Testis (tissue), 3 donors: ENCODE measurements around the gene FRAT2. TPM values are rescaled to one million over a fixed set of nuclear protein-coding genes. Genes with fewer than 3 reads are reported as not detected.

Experiments
- DNase-seq: peaks from one replicate; pipeline ENCODE4 v3.0.0-alpha.2; 2019
- H3K27ac ChIP-seq, 2 donors: fragments of 200-600 bp; sonication (generic); one replicate each; pipeline ENCODE4 v1.5.1; 2019
- H3K27me3 ChIP-seq: fragments of 200-600 bp; sonication (generic); one replicate; pipeline ENCODE4 v1.5.1; 2019
- H3K36me3 ChIP-seq: fragments of 200-600 bp; sonication (generic); one replicate; pipeline ENCODE4 v1.5.1; 2017; ENCODE audit warnings: low read depth; ENCODE audit errors: missing control alignments
- H3K4me1 ChIP-seq: fragments of 200-600 bp; sonication (generic); one replicate; pipeline ENCODE4 v1.5.1; 2019
- H3K4me3 ChIP-seq, 2 donors: fragments of 200-600 bp; sonication (generic); one replicate each; pipeline ENCODE4 v1.5.1; 2017 to 2019
- H3K9me3 ChIP-seq: fragments of 200-600 bp; sonication (generic); one replicate; pipeline ENCODE4 v1.5.1; 2017
- CTCF ChIP-seq, 3 experiments: fragments of 450-650 bp in 2 of 3; fragments of 200-600 bp in 1 of 3; sonication (generic) in 1 of 3; IDR thresholded peaks; one replicate each; pipeline ENCODE4 v1.5.1; 2016 to 2019; ENCODE audit warnings: antibody characterized with exemption in 3 of 3, mild to moderate bottlenecking in 2 of 3, moderate library complexity in 1 of 3
- POLR2A ChIP-seq: fragments of 450-650 bp; IDR thresholded peaks from one replicate; pipeline ENCODE4 v1.6.1; 2017; ENCODE audit warnings: antibody characterized with exemption, mild to moderate bottlenecking, moderate library complexity
- WGBS, 2 donors: methylation state at CpG; one replicate each; pipeline ENCODE4 v1.1.5; 2018; 5-methylcytosine and 5-hydroxymethylcytosine counted together
- intact Hi-C: fragments of 100-400 bp; cut with DNase I; formaldehyde crosslinking; loops from one replicate; pipeline ENCODE4 v1.15.1; 2023; ENCODE audit warnings: low total_unique reads
- polyA plus RNA-seq: library from polyadenylated mRNA; stranded (reverse); fragments of 350-450 nt; fragmentation: Illumina TruSeq; extraction: RNeasy Lipid Tissue Mini Kit (QIAGEN cat#74804); gene quantifications from one replicate; pipeline ENCODE4 v1.2.3, GENCODE V29; 2014; ENCODE audit warnings: low read depth, low replicate concordance; ENCODE audit not compliant: insufficient read depth
- total RNA-seq, 2 donors: library from RNA; depleted of rRNA; stranded (reverse); fragments of >200 nt; gene quantifications; one replicate each; pipeline ENCODE4 v1.2.3, GENCODE V29; 2016

Gene FRAT2
- total and polyA plus RNA-seq, 3 donors from 2014 or later: 18.8 to 37.0 (median 35.7) TPM

GRCh38 chr10:97319671-97320479 is 14.7 kb downstream of the FRAT2 start:
- Histone ChIP-seq H3K4me3 (peak overlapping the region; percentile 74 to 84), H3K9me3 (no peaks in the 10 kb centered on the region), H3K27ac (peak overlapping the region; percentile 52 to 97), H3K27me3 (no peaks in the 10 kb centered on the region), H3K4me1 (peaks cover 13% of the 10 kb centered on the region), H3K36me3 (no peaks in the 10 kb centered on the region)
- peak; percentile 67 for DNase-seq
- WGBS, 2 donors: 1% methylated on average over 31 to 45 of the region's 83 CpGs
- TF ChIP-seq CTCF (IDR thresholded peaks at IDR 0.05): no peak
- no peak for TF ChIP-seq POLR2A
- intact Hi-C loops: no loop called here

- Histone ChIP-seq H3K4me1 (peaks cover 13% of the 10 kb centered on the region), H3K36me3 (no peaks in the 10 kb centered on the region), H3K4me3 (peak within 1 kb of the TSS; percentile 74 to 84), H3K27me3 (no peaks in the 10 kb centered on the region), H3K27ac (peak within 1 kb of the TSS; percentile 95 to 97), H3K9me3 (no peaks in the 10 kb centered on the region)
- 0 to 1% methylated on average over 23 to 59 of the region's 79 CpGs for WGBS, 2 donors
- intact Hi-C loops: no loop called here
- peak; percentile 95 for DNase-seq
- peak in 1 of 3 experiments; percentile 17 for TF ChIP-seq CTCF (IDR thresholded peaks at IDR 0.05)
- peak; percentile 23 for TF ChIP-seq POLR2A
Measured at GRCh38 chr10:97318772-97319651, 15.5 kb downstream of the FRAT2 start, which contains the start of gene FRAT1. TSS of gene FRAT1 (plus strand) at chr10:97319271. CDS start at chr10:97319454, 183 bp downstream.

- no peak for DNase-seq
- no peaks in the 10 kb centered on the region for H3K9me3 ChIP-seq
- no peak overlapping the region for H3K4me3 ChIP-seq
- intact Hi-C loops: no loop called here
- no peak overlapping the region for H3K27ac ChIP-seq
- no peaks in the 10 kb centered on the region for H3K4me1 ChIP-seq
- 72 to 77% methylated on average over 4 of the region's 4 CpGs for WGBS, 2 donors
- no peaks in the 10 kb centered on the region for H3K36me3 ChIP-seq
- H3K27me3 ChIP-seq: no peaks in the 10 kb centered on the region
- no peak for TF ChIP-seq CTCF (IDR thresholded peaks at IDR 0.05)
- TF ChIP-seq POLR2A: no peak
Measured at GRCh38 chr10:97314671-97315070, 19.9 kb downstream of the FRAT2 start.

- Histone ChIP-seq H3K4me3 (no peak overlapping the region), H3K27ac (no peak overlapping the region), H3K36me3 (no peaks in the 10 kb centered on the region), H3K27me3 (no peaks in the 10 kb centered on the region), H3K9me3 (no peaks in the 10 kb centered on the region), H3K4me1 (no peaks in the 10 kb centered on the region)
- 83 to 87% methylated on average over 6 of the region's 6 CpGs for WGBS, 2 donors
- DNase-seq: no peak
- intact Hi-C loops: no loop called here
- TF ChIP-seq POLR2A: no peak
- no peak for TF ChIP-seq CTCF (IDR thresholded peaks at IDR 0.05)
Measured at GRCh38 chr10:97312897-97313296, 21.6 kb downstream of the FRAT2 start.
